Vagina (tissue), 2 donors: ENCODE results near the gene ASB18. TPM values are rescaled to one million over a fixed set of nuclear protein-coding genes. Genes with fewer than 3 reads are reported as not detected.
A peak's percentile ranks its signal among the peaks of the same experiment; 100 is the strongest.

Experiments used
- DNase-seq, 2 donors: peaks; one replicate each; pipeline ENCODE4 v3.0.0-alpha.2; 2017; ENCODE audit errors: extremely low spot score in 2 of 2
- H3K27ac ChIP-seq: fragments of 200-600 bp; sonication (generic); one replicate; pipeline ENCODE4 v1.5.1; 2019
- H3K27me3 ChIP-seq: fragments of 200-600 bp; sonication (generic); one replicate; pipeline ENCODE4 v1.5.1; 2019
- H3K36me3 ChIP-seq, 2 donors: fragments of 200-600 bp; sonication (generic); one replicate each; pipeline ENCODE4 v1.5.1; 2017 to 2019
- H3K4me1 ChIP-seq: fragments of 200-600 bp; sonication (generic); one replicate; pipeline ENCODE4 v1.5.1; 2019
- H3K4me3 ChIP-seq, 2 donors: fragments of 200-600 bp; sonication (generic); 1 replicate in 1 of 2; 2 replicates in 1 of 2; pipeline ENCODE4 v1.5.1; 2016 to 2019
- H3K9me3 ChIP-seq: fragments of 200-600 bp; sonication (generic); one replicate; pipeline ENCODE4 v1.5.1; 2019
- POLR2A ChIP-seq, 2 donors: fragments of 450-650 bp; IDR thresholded peaks; one replicate each; pipeline ENCODE4 v1.6.1; 2017; ENCODE audit warnings: antibody characterized with exemption in 2 of 2, mild to moderate bottlenecking in 2 of 2, moderate library complexity in 2 of 2
- POLR2AphosphoS5 ChIP-seq, 2 donors: sonication (generic); formaldehyde crosslinking; IDR thresholded peaks; one replicate each; pipeline ENCODE4 v1.9.0; 2017; ENCODE audit warnings: antibody characterized with exemption in 2 of 2, mild to moderate bottlenecking in 2 of 2, low read depth in 1 of 2; ENCODE audit not compliant: insufficient read depth in 1 of 2
- intact Hi-C: fragments of 100-400 bp; cut with DNase I; formaldehyde crosslinking; loops from one replicate; pipeline ENCODE4 v1.15.1; 2023
- total RNA-seq: library from RNA; depleted of rRNA; stranded (reverse); fragments of >200 nt; gene quantifications from one replicate; pipeline ENCODE4 v1.2.3, GENCODE V29; 2016
- TF ChIP-seq, protein P1 (sequence below), 3 experiments: fragments of 450-650 bp in 2 of 3; fragments of 200-600 bp in 1 of 3; sonication (generic) in 1 of 3; IDR thresholded peaks; one replicate each; pipeline ENCODE4 v1.5.1; 2017 to 2019; ENCODE audit warnings: antibody characterized with exemption in 3 of 3, mild to moderate bottlenecking in 2 of 3, moderate library complexity in 2 of 3

ASB18 gene
- total RNA-seq, 1 donor from 2014 or later, result not detected

DNA sequence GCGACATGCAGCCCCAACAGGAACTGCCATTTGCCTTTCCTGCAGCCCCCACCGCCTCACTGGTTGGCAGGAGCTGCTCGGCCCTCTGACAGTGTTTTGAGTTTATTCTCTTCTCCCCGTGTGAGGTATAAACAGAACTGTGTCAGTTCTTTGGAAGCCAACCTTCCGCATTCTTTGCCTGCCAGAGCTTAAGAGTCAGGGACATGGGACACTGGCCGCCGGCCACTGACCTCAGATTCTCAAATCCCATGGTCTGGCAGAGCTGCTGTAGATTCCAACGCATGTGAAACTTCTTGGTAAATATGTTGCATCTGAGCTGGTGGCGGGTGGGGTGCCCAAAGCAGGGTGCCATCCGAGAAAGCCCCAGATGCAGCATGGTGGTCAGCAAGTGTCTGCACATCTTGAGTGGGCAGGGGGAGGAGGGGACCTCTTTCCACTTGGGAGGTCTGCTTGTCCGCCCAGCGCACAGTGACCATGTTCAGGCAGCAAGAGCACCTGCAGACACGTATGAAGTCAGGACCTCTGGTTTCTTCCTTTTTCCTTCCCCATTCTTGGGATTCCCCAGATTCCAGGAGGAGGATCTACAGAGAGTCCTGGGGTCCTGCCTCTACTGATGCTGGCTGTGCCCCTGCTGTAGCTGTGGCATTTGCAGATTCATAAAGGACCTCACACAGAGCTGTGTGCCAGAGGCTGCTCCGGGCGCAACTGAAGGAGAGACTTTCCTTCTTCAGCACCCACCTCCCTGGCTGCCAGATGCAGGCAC lies 23.8 kb downstream of the ASB18 start:
- no peaks in the 10 kb centered on the region for H3K36me3 ChIP-seq
- no peaks in the 10 kb centered on the region for H3K27me3 ChIP-seq
- no peaks in the 10 kb centered on the region for H3K9me3 ChIP-seq
- intact Hi-C loops, result no loop called here
- H3K4me3 ChIP-seq, result no peak overlapping the region
- H3K4me1 ChIP-seq, result peaks cover 5% of the 10 kb centered on the region
- peak; percentile 74 to 85 for DNase-seq
- H3K27ac ChIP-seq, result no peak overlapping the region
- no peak for TF ChIP-seq POLR2AphosphoS5 (IDR thresholded peaks at IDR 0.05; ENCODE audit: insufficient read depth in 1 of 2, low read depth in 1 of 2)
- TF ChIP-seq POLR2A (IDR thresholded peaks at IDR 0.05), result no peak
- TF ChIP-seq, protein P1, sequence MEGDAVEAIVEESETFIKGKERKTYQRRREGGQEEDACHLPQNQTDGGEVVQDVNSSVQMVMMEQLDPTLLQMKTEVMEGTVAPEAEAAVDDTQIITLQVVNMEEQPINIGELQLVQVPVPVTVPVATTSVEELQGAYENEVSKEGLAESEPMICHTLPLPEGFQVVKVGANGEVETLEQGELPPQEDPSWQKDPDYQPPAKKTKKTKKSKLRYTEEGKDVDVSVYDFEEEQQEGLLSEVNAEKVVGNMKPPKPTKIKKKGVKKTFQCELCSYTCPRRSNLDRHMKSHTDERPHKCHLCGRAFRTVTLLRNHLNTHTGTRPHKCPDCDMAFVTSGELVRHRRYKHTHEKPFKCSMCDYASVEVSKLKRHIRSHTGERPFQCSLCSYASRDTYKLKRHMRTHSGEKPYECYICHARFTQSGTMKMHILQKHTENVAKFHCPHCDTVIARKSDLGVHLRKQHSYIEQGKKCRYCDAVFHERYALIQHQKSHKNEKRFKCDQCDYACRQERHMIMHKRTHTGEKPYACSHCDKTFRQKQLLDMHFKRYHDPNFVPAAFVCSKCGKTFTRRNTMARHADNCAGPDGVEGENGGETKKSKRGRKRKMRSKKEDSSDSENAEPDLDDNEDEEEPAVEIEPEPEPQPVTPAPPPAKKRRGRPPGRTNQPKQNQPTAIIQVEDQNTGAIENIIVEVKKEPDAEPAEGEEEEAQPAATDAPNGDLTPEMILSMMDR (IDR thresholded peaks at IDR 0.05), result no peak

DNA sequence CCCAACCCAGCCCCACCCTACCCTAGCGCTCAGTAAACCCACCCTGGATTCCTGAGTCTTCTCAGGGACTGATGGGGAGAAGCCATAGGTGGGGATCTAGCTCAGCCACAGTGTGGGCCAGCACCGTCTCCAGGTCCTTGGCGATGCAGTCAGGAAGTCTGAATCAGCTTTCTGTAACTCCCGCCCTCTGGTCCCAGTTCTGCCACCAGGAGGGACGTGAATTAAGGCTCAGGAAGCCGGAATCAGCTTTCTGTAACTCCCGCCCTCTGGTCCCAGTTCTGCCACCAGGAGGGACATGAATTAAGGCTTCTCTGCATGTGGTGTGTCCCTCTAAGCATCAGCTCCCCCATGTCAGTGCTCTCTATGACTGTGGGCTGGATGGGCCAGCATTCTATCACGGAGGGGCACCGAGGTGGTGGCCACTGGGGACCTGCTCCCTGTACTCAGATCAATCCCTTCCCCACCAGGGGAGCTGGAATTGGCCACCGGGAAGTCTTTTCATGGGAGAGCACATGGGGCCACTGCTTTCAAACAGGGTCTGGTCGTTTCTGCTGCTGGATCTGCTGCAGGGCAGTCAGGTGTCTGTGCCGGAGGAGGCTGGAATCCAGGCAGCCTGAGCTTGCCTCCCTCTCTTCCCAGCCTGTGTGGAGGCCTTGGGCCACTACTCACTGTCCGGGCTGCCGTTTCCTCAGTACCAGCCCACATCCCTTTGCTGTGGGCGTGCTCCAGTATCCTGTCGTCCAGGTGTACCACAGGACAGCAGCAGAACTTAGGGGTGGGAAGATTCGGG lies 24.7 kb downstream of the ASB18 start:
- TF ChIP-seq POLR2AphosphoS5 (IDR thresholded peaks at IDR 0.05; ENCODE audit: insufficient read depth in 1 of 2, low read depth in 1 of 2) (no peak), POLR2A (IDR thresholded peaks at IDR 0.05) (no peak)
- TF ChIP-seq, protein P1 (IDR thresholded peaks at IDR 0.05), result no peak

DNA sequence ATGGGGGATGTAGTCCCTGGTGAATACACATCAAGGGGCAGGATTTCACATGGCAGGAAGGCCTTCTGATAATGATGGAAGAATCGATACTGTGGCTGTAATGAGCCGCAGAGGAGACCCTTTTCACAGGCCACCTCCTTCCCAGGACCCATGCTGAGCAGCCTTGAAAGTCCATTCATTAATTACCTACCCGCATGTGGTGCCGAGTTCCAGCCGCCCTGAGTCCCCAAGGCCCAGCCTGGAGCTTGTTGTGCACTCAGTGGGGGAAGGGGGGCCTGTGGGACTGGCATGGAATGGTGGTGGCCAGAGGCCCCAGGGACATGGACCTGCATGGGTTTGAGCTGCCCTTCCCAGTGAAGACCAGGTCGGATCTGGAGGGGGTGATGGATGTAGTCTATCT lies 25.5 kb downstream of the ASB18 start:
- Histone ChIP-seq H3K27ac (no peak overlapping the region), H3K4me3 (no peak overlapping the region), H3K27me3 (no peaks in the 10 kb centered on the region), H3K9me3 (no peaks in the 10 kb centered on the region), H3K4me1 (peaks cover 5% of the 10 kb centered on the region), H3K36me3 (no peaks in the 10 kb centered on the region)
- intact Hi-C loops, result loop anchor here (1.0 kb wide), 1 partner anchor 32 kb away; no protein-coding TSS in a partner anchor
- TF ChIP-seq POLR2A (IDR thresholded peaks at IDR 0.05) (no peak), POLR2AphosphoS5 (IDR thresholded peaks at IDR 0.05; ENCODE audit: insufficient read depth in 1 of 2, low read depth in 1 of 2) (no peak)
- TF ChIP-seq, protein P1 (IDR thresholded peaks at IDR 0.05), result no peak
- DNase-seq, result peak; percentile 28 to 60

More for the DNA sequence above, 24.7 kb downstream of the ASB18 start:
- intact Hi-C loops, result loop anchor here (1.0 kb wide), 1 partner anchor 31 kb away; no protein-coding TSS in a partner anchor
- no peak overlapping the region for H3K27ac ChIP-seq
- peaks cover 5% of the 10 kb centered on the region for H3K4me1 ChIP-seq
- no peaks in the 10 kb centered on the region for H3K9me3 ChIP-seq
- H3K36me3 ChIP-seq, result no peaks in the 10 kb centered on the region
- peak; percentile 49 to 94 for DNase-seq
- no peak overlapping the region for H3K4me3 ChIP-seq
- H3K27me3 ChIP-seq, result no peaks in the 10 kb centered on the region

DNA sequence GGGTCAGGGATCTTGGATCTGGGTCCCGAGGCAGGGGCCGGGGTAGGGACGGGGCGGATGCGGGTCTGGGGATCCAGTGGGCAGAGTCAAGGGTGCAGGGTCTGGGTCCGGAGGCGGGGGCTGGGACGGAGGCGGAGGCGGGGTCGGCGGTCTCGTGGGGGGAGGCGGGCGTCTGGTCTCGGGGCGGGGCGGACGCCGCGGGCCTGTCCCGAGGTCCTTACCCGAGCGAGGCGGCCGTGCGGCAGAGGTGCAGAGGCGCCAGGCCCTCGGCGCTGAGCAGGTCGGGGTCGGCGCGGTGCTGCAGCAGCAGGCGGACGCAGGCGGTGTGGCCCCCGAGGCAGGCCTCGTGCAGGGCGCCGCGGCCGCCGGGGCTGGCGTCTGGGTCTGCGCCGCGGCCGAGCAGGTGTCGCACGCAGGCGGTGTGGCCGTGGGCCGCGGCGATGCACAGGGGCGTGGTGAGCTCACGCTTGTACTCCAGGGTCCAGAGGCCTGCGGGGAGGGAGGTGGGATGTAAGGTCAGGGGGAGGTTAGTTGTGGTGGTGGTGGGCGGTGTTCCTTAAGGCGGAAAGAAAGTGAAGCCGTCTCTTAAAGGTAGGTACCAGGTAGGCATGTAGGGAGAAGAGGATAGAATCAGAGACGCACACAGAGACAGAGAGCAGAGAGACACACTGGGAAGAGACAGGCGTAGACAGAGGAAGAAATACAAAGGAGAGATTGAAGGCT lies 26.6 kb downstream of the ASB18 start:
- Histone ChIP-seq H3K27me3 (no peaks in the 10 kb centered on the region), H3K36me3 (no peaks in the 10 kb centered on the region), H3K9me3 (no peaks in the 10 kb centered on the region), H3K4me1 (peaks cover 5% of the 10 kb centered on the region), H3K27ac (no peak overlapping the region), H3K4me3 (no peak overlapping the region)
- peak; percentile 16 to 49 for DNase-seq
- TF ChIP-seq POLR2A (IDR thresholded peaks at IDR 0.05), result no peak
- no peak for TF ChIP-seq POLR2AphosphoS5 (IDR thresholded peaks at IDR 0.05; ENCODE audit: insufficient read depth in 1 of 2, low read depth in 1 of 2)
- TF ChIP-seq, protein P1 (IDR thresholded peaks at IDR 0.05), result no peak
- intact Hi-C loops, result no loop called here
